IPS DF 6.9 (cell line): ENCODE results near the gene COPRS.

Source experiments
- DNase-seq: peaks from one replicate; pipeline ENCODE4 v3.0.0-alpha.2; 2013; ENCODE audit warnings: low read depth, low spot score
- H3K27ac ChIP-seq: one replicate; pipeline ENCODE4 v1.5.1; 2013; ENCODE audit warnings: low read length, control low read depth
- H3K27me3 ChIP-seq: 2 replicates; pipeline ENCODE4 v1.6.1; 2013; ENCODE audit warnings: mild to moderate bottlenecking, low read length; ENCODE audit not compliant: control insufficient read depth, insufficient read depth
- H3K36me3 ChIP-seq: 2 replicates; pipeline ENCODE4 v1.6.1; 2013; ENCODE audit warnings: low read length; ENCODE audit not compliant: control insufficient read depth, insufficient read depth
- H3K4me1 ChIP-seq: 2 replicates; pipeline ENCODE4 v1.6.1; 2013; ENCODE audit warnings: low read length; ENCODE audit not compliant: control insufficient read depth, insufficient read depth
- H3K4me3 ChIP-seq: 2 replicates; pipeline ENCODE4 v1.5.1; 2013; ENCODE audit warnings: mild to moderate bottlenecking, low read length
- H3K9me3 ChIP-seq: 2 replicates; pipeline ENCODE4 v1.6.1; 2013; ENCODE audit warnings: low read length, inconsistent platforms; ENCODE audit not compliant: control insufficient read depth, insufficient read depth
- WGBS: extraction: QIAGEN DNeasy Blood & Tissue Kit; methylation state at CpG from one replicate; pipeline ENCODE4 v1.1.7; 2013; ENCODE audit warnings: mixed read lengths, missing lambda C conversion rate; ENCODE audit not compliant: insufficient read length, insufficient coverage; 5-methylcytosine and 5-hydroxymethylcytosine counted together

Gene COPRS

GRCh38 chr17:31845291-31845690 lies 13.8 kb downstream of the COPRS start:
- H3K4me3 ChIP-seq, result no peak overlapping the region
- H3K9me3 ChIP-seq, result no peaks in the 10 kb centered on the region
- no peak for DNase-seq
- no peaks in the 10 kb centered on the region for H3K27me3 ChIP-seq
- H3K4me1 ChIP-seq, result no peaks in the 10 kb centered on the region
- H3K36me3 ChIP-seq, result no peaks in the 10 kb centered on the region
- no CpG with 5 or more reads among the region's 3 CpGs for WGBS
- H3K27ac ChIP-seq, result no peak overlapping the region

- Histone ChIP-seq H3K27me3 (no peaks in the 10 kb centered on the region), H3K4me1 (no peaks in the 10 kb centered on the region), H3K36me3 (no peaks in the 10 kb centered on the region), H3K27ac (no peak overlapping the region), H3K9me3 (no peaks in the 10 kb centered on the region), H3K4me3 (no peak overlapping the region)
- no CpG with 5 or more reads among the region's 8 CpGs for WGBS
- no peak for DNase-seq
These were observed 15.8 kb downstream of the COPRS start for GRCh38 chr17:31843070-31843745.

DNA sequence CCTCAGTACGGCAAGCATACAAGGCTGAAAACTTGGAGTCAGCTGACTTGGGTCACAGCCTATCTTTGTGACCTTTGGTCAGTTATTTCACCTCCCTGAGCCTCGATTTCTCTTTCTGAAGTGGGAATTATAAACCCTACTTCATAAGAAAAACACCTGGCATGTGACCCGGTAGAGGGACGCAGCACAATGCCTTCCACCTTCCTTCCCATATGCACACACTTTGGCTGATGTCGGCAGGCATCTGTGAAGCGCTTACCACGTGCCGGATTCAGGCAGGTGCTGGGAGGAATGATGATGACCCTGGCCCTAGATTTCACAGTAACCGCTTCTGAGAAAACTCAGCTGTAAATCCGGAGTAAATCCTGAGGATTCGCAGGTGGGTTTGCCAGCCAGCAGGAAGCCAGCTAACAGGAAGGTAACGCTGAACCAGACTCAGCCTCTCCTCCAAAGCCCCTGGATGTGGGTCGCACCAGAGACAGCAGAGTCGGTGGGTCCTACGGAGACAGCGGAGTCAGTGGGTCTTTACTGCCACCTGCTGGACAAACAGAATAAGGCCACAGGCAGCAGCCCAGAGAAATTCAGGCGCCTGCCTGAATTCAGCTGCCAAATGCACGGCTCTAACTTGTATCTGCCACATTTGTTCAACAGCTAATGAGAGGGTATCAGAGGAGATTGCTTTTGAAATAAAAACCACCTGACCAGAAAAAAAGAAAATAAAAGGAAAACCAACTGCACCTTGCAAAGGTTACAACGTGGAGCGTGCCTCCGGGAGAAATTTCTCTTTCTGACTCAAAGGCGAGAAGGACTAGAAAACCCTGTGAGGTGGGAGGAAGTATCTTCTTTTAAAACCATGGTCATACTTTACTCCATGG lies 16.6 kb downstream of the COPRS start:
- no peaks in the 10 kb centered on the region for H3K27me3 ChIP-seq
- no peaks in the 10 kb centered on the region for H3K4me1 ChIP-seq
- peak; percentile 76 for DNase-seq
- no peak overlapping the region for H3K4me3 ChIP-seq
- no CpG with 5 or more reads among the region's 22 CpGs for WGBS
- H3K36me3 ChIP-seq, result no peaks in the 10 kb centered on the region
- H3K27ac ChIP-seq, result no peak overlapping the region
- no peaks in the 10 kb centered on the region for H3K9me3 ChIP-seq

DNA sequence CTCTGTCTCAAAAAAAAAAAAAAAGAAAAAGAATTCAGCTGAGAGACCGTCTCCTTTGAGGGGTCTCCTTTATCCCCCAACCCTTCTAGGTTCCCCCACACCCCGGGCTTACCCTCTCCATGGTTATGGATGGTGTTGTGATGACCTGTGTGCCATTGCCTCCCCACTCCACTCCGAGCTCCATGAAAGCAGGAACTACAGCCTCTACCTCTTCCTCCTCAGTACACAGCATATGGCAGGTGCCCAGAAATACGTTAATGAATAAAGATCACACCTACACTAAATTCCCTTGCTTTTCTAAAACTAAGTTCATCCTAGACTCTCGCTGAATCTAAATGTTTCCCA lies 17.2 kb downstream of the COPRS start:
- no peak for DNase-seq
- Histone ChIP-seq H3K9me3 (no peaks in the 10 kb centered on the region), H3K4me3 (no peak overlapping the region), H3K27ac (no peak overlapping the region), H3K36me3 (no peaks in the 10 kb centered on the region), H3K27me3 (no peaks in the 10 kb centered on the region), H3K4me1 (no peaks in the 10 kb centered on the region)
- WGBS, result no CpG with 5 or more reads among the region's 5 CpGs

- no peaks in the 10 kb centered on the region for H3K9me3 ChIP-seq
- H3K4me1 ChIP-seq, result no peaks in the 10 kb centered on the region
- no peak overlapping the region for H3K27ac ChIP-seq
- no peak overlapping the region for H3K4me3 ChIP-seq
- no CpG with 5 or more reads among the region's 5 CpGs for WGBS
- H3K36me3 ChIP-seq, result no peaks in the 10 kb centered on the region
- no peaks in the 10 kb centered on the region for H3K27me3 ChIP-seq
- DNase-seq, result no peak
These were observed 20.3 kb downstream of the COPRS start for GRCh38 chr17:31838636-31839225.

DNA sequence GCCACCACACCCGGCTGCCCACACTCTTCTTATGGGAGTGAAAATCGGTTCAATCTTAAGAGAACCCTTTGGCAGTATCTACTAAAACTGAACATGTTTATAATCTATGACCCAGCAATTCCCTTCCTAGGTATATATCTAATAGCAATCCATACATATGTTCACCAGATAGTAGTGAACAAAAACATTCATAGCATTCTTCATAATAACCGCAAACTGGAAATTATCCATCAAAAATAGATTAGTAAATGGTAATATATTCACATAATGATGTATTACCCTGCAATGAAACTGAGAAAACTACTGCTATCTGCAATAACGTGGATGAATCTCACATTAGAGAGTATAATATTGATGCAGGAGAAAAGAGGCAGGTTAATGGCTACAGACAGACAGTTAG lies 23.1 kb downstream of the COPRS start:
- Histone ChIP-seq H3K27ac (no peak overlapping the region), H3K27me3 (no peaks in the 10 kb centered on the region), H3K4me3 (no peak overlapping the region), H3K36me3 (no peaks in the 10 kb centered on the region), H3K9me3 (no peaks in the 10 kb centered on the region; the same call in 1 of the 2 replicates), H3K4me1 (no peaks in the 10 kb centered on the region)
- no CpG with 5 or more reads among the region's 4 CpGs for WGBS
- no peak for DNase-seq

- WGBS, result no CpG with 5 or more reads among the region's 7 CpGs
- Histone ChIP-seq H3K4me3 (no peak overlapping the region), H3K4me1 (no peaks in the 10 kb centered on the region), H3K9me3 (no peaks in the 10 kb centered on the region; the same call in 1 of the 2 replicates), H3K27me3 (no peaks in the 10 kb centered on the region), H3K27ac (no peak overlapping the region), H3K36me3 (no peaks in the 10 kb centered on the region)
- DNase-seq, result no peak
These were observed 24.6 kb downstream of the COPRS start for GRCh38 chr17:31834448-31834847.

DNA sequence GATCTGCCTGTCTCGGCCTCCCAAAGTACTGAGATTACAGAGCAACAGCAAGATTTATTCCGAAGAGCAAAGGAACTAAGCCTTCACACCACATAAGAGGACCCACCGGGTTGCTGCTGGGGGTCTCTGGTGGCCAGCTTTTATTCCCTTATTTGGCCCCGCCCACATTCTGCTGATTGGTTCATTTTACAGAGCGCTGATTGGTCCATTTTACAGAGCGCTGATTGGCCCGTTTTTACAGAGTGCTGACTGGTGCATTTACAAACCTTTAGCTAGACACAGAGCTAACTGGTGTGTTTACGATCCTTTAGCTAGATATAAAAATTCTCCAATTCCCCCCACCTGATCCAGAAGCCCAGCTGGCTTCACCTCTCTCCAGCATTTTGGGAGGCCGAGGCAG lies 26.3 kb downstream of the COPRS start:
- Histone ChIP-seq H3K27me3 (no peaks in the 10 kb centered on the region), H3K36me3 (no peaks in the 10 kb centered on the region), H3K4me3 (no peak overlapping the region), H3K9me3 (no peaks in the 10 kb centered on the region; the same call in 1 of the 2 replicates), H3K27ac (no peak overlapping the region), H3K4me1 (no peaks in the 10 kb centered on the region)
- DNase-seq, result no peak
- WGBS, result no CpG with 5 or more reads among the region's 9 CpGs

DNA sequence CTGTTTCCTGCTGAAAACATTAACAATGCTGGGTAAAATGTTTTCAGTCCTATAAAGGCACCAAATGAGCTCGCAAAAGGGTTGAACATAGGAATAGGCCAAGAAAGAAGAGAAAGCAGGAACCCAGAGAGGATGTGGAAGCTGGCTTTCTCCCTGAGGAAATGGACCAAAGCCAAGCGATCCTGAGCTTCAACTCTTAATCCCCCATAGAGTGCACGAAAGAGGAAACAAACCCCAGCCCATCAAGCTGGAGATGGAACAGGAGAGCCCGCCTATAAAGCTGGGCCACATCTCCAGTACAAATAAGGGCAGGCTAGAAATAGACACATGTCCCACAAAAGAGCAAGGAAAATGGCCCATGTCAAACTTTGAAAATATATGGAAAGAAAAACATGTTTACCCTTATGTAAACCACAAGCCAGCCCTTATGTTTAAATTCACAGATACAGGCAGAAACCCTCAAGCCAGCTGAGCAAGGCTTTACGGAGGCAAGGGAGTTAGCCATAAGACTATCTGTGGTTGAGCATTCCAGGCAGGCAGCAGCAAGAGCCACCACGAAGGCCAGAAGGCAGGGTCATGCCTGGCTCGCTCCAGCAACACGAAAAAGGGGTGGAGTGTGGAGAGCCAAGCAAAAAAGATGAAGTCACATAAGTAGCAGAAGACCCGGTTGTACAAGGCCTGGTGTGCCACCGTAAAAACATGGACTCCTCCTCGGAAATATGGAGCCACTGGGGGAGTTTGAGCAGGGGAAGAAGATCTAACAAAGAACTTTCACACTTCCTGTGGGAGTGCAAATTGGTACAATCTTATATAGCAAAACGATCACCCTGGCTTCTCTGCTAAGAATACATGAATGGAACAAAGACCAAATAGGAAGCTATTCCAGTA lies 27.8 kb downstream of the COPRS start:
- no peak overlapping the region for H3K4me3 ChIP-seq
- no peaks in the 10 kb centered on the region for H3K36me3 ChIP-seq
- no CpG with 5 or more reads among the region's 12 CpGs for WGBS
- no peak for DNase-seq
- no peaks in the 10 kb centered on the region; the same call in 1 of the 2 replicates for H3K9me3 ChIP-seq
- no peaks in the 10 kb centered on the region for H3K27me3 ChIP-seq
- H3K27ac ChIP-seq, result no peak overlapping the region
- no peaks in the 10 kb centered on the region for H3K4me1 ChIP-seq

DNA sequence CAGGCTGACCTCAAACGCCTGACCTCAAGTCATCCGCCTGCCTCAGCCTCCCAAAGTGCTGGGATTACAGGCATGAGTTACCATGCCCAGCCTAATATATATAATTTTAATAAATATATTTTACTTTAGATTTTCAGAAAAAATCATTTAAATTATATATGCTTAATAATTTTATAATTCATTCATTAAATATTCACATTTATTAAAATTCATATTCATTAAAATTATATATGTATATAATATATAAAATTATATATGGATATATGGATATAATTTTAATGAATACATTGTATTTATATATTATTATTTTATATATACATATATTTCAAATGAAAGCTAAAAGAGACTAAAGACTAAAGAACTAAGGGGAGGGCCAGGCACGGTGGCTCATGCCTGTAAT lies 29.4 kb downstream of the COPRS start:
- no peaks in the 10 kb centered on the region for H3K36me3 ChIP-seq
- no peak overlapping the region for H3K27ac ChIP-seq
- no peaks in the 10 kb centered on the region for H3K4me1 ChIP-seq
- H3K4me3 ChIP-seq, result no peak overlapping the region
- no peak for DNase-seq
- no peaks in the 10 kb centered on the region for H3K27me3 ChIP-seq
- H3K9me3 ChIP-seq, result no peaks in the 10 kb centered on the region; the same call in 1 of the 2 replicates
- WGBS, result no CpG with 5 or more reads among the region's 3 CpGs
